PC-3 (cell line): ENCODE data around the gene CPT1A. TPM values are rescaled to one million over a fixed set of nuclear protein-coding genes. Genes with fewer than 3 reads are reported as not detected.
A peak's percentile ranks its signal among the peaks of the same experiment; 100 is the strongest.

ENCODE experiments used
- ATAC-seq: fragments of 200-7000 bp; cut with Tn5 transposase; 2 replicates; pipeline ENCODE4 v1.9.1; 2020; ENCODE audit warnings: mild to moderate bottlenecking, moderate library complexity
- BruUV-seq: library from RNA; stranded (reverse); fragments of 400-500 nt; replicated peaks from 2 replicates; lab custom pipeline; 2021; lab: Mats Ljungman, UMichigan
- CTCF ChIA-PET: fragments of 300-600 bp; sonication (Branson Sonifier 250); formaldehyde crosslinking; loops from one replicate; lab custom pipeline; 2022; ENCODE audit warnings: antibody characterized with exemption; lab: Charles Lee
- POLR2A ChIA-PET: fragments of 300-600 bp; sonication (Branson Sonifier 250); formaldehyde crosslinking; loops from one replicate; lab custom pipeline; 2022; ENCODE audit warnings: antibody characterized with exemption; ENCODE audit not compliant: unreplicated experiment; lab: Charles Lee
- DNase-seq: peaks from one replicate; pipeline ENCODE4 v3.0.0-alpha.2; 2015
- H2AFZ ChIP-seq: fragments of 300-600 bp; sonication (generic); 2 replicates; pipeline ENCODE4 v1.6.0; 2016; ENCODE audit warnings: antibody characterized with exemption, low read length
- H3F3A ChIP-seq: fragments of 300-600 bp; sonication (generic); one replicate; pipeline ENCODE4 v1.6.0; 2017; ENCODE audit warnings: antibody characterized with exemption, low read length, control low read depth, mild to moderate bottlenecking; ENCODE audit not compliant: unreplicated experiment
- H3K27ac ChIP-seq: fragments of 300-600 bp; sonication (generic); 2 replicates; pipeline ENCODE4 v1.5.1; 2016; ENCODE audit warnings: mild to moderate bottlenecking, low read length
- H3K27me3 ChIP-seq: fragments of 300-600 bp; sonication (generic); 2 replicates; pipeline ENCODE4 v1.6.1; 2016; ENCODE audit warnings: low read length, mixed read lengths
- H3K36me3 ChIP-seq: fragments of 300-600 bp; sonication (generic); 2 replicates; pipeline ENCODE4 v1.6.1; 2016; ENCODE audit warnings: low read depth, mixed run types, low read length, mixed read lengths
- H3K4me1 ChIP-seq: fragments of 300-600 bp; sonication (generic); 2 replicates; pipeline ENCODE4 v1.5.1; 2016; ENCODE audit warnings: low read length; ENCODE audit not compliant: insufficient read depth
- H3K4me2 ChIP-seq: fragments of 300-600 bp; sonication (generic); 2 replicates; pipeline ENCODE4 v1.6.0; 2016; ENCODE audit warnings: low read length
- H3K4me3 ChIP-seq: fragments of 300-600 bp; sonication (generic); 2 replicates; pipeline ENCODE4 v1.5.1; 2016; ENCODE audit warnings: mild to moderate bottlenecking, low read length, mixed read lengths
- H3K79me2 ChIP-seq: fragments of 300-600 bp; sonication (generic); 2 replicates; pipeline ENCODE4 v1.6.1; 2017; ENCODE audit warnings: low read length, mixed read lengths
- H3K9ac ChIP-seq: fragments of 300-600 bp; sonication (generic); 2 replicates; pipeline ENCODE4 v1.6.0; 2016; ENCODE audit warnings: mild to moderate bottlenecking, low read length
- H3K9me2 ChIP-seq: fragments of 300-600 bp; sonication (generic); replicated peaks from 2 replicates; pipeline ENCODE4 v1.6.1; 2016; ENCODE audit warnings: mixed run types, low read length, mixed read lengths
- H3K9me3 ChIP-seq: fragments of 300-600 bp; sonication (generic); 2 replicates; pipeline ENCODE4 v1.6.1; 2016; ENCODE audit warnings: low read length, mixed read lengths
- H4K20me1 ChIP-seq: fragments of 300-600 bp; sonication (generic); 2 replicates; pipeline ENCODE4 v1.6.1; 2016; ENCODE audit warnings: low read length, mixed read lengths
- CTCF ChIP-seq: fragments of 300-600 bp; sonication (generic); conservative IDR thresholded peaks from 2 replicates; pipeline ENCODE4 v1.5.1; 2017; ENCODE audit warnings: antibody characterized with exemption, low read depth, mild to moderate bottlenecking, low read length
- EZH2 ChIP-seq: fragments of 300-600 bp; sonication (generic); IDR thresholded peaks from one replicate; pipeline ENCODE4 v1.6.1; 2017; ENCODE audit warnings: antibody characterized with exemption, mild to moderate bottlenecking, low read length; ENCODE audit not compliant: unreplicated experiment
- EZH2phosphoT487 ChIP-seq: fragments of 300-600 bp; sonication (generic); IDR thresholded peaks from 2 replicates; pipeline ENCODE4 v1.6.1; 2018; ENCODE audit warnings: mild to moderate bottlenecking, antibody characterized with exemption, low read length, borderline replicate concordance
- intact Hi-C: fragments of 100-400 bp; cut with micrococcal nuclease; formaldehyde crosslinking; loops from 2 replicates; pipeline ENCODE4 v1.9.0; 2023
- total RNA-seq: library from RNA; depleted of rRNA; stranded (reverse); fragments of >200 nt; gene quantifications from 2 replicates; pipeline ENCODE4 v1.2.3, GENCODE V29; 2014

CPT1A gene
- total RNA-seq, 1 experiment from 2014 or later, result 38.1 TPM

- Histone ChIP-seq H3K4me1 (peaks cover 36% of the 10 kb centered on the region), H3K4me3 (peak overlapping the region; percentile 34; the same call in 1 of the 2 replicates)
- intact Hi-C loops, result no loop called here
These were observed 30.7 kb upstream of the CPT1A start for GRCh38 chr11:68872216-68873003.

GRCh38 chr11:68870470-68870869 lies 28.8 kb upstream of the CPT1A start:
- peak overlapping the region; percentile 17; the same call in 1 of the 2 replicates for H3K9ac ChIP-seq
- no peaks in the 10 kb centered on the region for H3K9me3 ChIP-seq
- peak overlapping the region; percentile 71 for H3K4me3 ChIP-seq
- no peaks in the 10 kb centered on the region for H3K9me2 ChIP-seq
- no TSS peak for BruUV-seq
- ChIA-PET POLR2A (no interaction called here), CTCF (interaction anchor here (0.6 to 0.7 kb wide), 3 partner anchors 49 to 220 kb away, joined by 3 to 7 read pairs (median 4); no protein-coding TSS in a partner anchor)
- DNase-seq (peak; percentile 33), ATAC-seq (peak; percentile 40)
- no peaks in the 10 kb centered on the region for H3K36me3 ChIP-seq
- TF ChIP-seq CTCF (peak; percentile 30; the same call in 1 of the 2 replicates), EZH2 (no peak), EZH2phosphoT487 (no peak)
- H3K4me1 ChIP-seq, result peaks cover 36% of the 10 kb centered on the region
- no peaks in the 10 kb centered on the region for H3K79me2 ChIP-seq
- peak overlapping the region; percentile 79 for H3K4me2 ChIP-seq
- H4K20me1 ChIP-seq, result no peaks in the 10 kb centered on the region
- intact Hi-C loops, result no loop called here
- H2AFZ ChIP-seq, result peak overlapping the region; percentile 93
- H3F3A ChIP-seq, result peaks cover 5% of the 10 kb centered on the region
- no peaks in the 10 kb centered on the region for H3K27me3 ChIP-seq
- H3K27ac ChIP-seq, result no peak overlapping the region

More at GRCh38 chr11:68872216-68873003, 30.7 kb upstream of the CPT1A start:
- Histone ChIP-seq H3K4me2 (peak overlapping the region; percentile 70), H3K36me3 (no peaks in the 10 kb centered on the region), H3K79me2 (no peaks in the 10 kb centered on the region), H4K20me1 (no peaks in the 10 kb centered on the region), H3K9me2 (no peaks in the 10 kb centered on the region), H3K9me3 (no peaks in the 10 kb centered on the region), H3F3A (peaks cover 5% of the 10 kb centered on the region), H3K27me3 (no peaks in the 10 kb centered on the region), H3K27ac (peak overlapping the region; percentile 55), H2AFZ (peak overlapping the region; percentile 9; the same call in 1 of the 2 replicates), H3K9ac (no peak overlapping the region)
- DNase-seq (peak; percentile 85), ATAC-seq (peak; percentile 60)
- no TSS peak for BruUV-seq
- ChIA-PET CTCF (no interaction called here), POLR2A (interaction anchor here (0.6 kb wide), 1 partner anchor 28 kb away, joined by 3 read pairs; no protein-coding TSS in a partner anchor)
- TF ChIP-seq EZH2 (no peak), EZH2phosphoT487 (no peak), CTCF (no peak)
